Measurements from ENCODE around the gene EIF1. TPM values are rescaled to one million over a fixed set of nuclear protein-coding genes. Genes with fewer than 3 reads are reported as not detected.

The EIF1 gene
- total RNA-seq, 1 donor: 85.5 TPM

DNA sequence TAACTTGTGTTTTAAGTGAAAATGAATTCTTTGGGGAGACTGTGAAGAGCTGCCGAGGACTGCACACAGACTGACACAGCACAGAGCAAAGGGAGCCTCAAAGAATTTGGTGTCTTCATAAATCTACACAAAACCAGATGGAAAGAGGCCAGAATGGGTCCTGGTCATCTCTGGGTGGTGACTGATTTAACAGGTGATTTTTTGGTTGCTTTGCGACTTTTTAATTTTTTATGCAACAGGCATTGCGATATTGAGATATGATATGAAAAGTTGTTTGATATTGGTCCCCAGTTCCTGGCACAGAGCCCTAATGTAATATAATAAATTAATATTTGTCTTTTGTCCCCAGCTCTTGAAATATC lies 12.6 kb upstream of the EIF1 start:
- no peak for TF ChIP-seq CTCF (IDR thresholded peaks at IDR 0.05; ENCODE audit: insufficient read depth, low read depth, low read length)
- no peak for DNase-seq (ENCODE audit: low read depth)
- no peak overlapping the region for H3K4me3 ChIP-seq (ENCODE audit: low read depth, low read length)

DNA sequence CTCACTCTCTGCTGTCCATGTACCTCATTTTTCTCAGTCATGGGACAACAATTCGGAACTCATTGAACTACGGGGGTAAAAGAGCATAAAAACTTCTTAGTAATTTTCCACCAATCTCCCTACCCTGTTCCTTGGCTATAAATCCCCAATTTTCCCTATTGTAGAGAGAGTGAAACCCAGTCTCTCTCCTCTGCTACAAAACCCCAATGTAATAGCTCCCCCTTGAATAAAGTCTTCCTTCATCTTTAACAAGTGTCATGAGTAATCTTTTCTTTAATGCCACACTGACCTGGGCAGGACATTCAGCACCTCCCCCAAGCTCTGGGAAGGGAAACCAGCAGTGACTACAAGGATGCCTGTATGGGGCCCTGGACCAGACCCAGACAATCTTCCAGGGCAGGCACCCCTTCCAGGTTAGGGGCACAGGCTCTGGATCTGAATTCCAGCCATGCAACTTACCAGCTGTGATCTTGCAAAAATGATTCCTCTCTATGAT lies 10.2 kb upstream of the EIF1 start:
- peak; percentile 20 for DNase-seq (ENCODE audit: low read depth)
- no peak for TF ChIP-seq CTCF (IDR thresholded peaks at IDR 0.05; ENCODE audit: insufficient read depth, low read depth, low read length)
- peak overlapping the region; percentile 1 for H3K4me3 ChIP-seq (ENCODE audit: low read depth, low read length)

GRCh38 chr17:41678907-41679739 lies 9.6 kb upstream of the EIF1 start:
- H3K4me3 ChIP-seq (ENCODE audit: low read depth, low read length): peak overlapping the region; percentile 1
- peak; percentile 4 for TF ChIP-seq CTCF (IDR thresholded peaks at IDR 0.05; ENCODE audit: insufficient read depth, low read depth, low read length)
- DNase-seq (ENCODE audit: low read depth): peak; percentile 53

- no peak overlapping the region for H3K4me3 ChIP-seq (ENCODE audit: low read depth, low read length)
- TF ChIP-seq CTCF (IDR thresholded peaks at IDR 0.05; ENCODE audit: insufficient read depth, low read depth, low read length): no peak
Measured at GRCh38 chr17:41679740-41680425, 8.8 kb upstream of the EIF1 start.

DNA sequence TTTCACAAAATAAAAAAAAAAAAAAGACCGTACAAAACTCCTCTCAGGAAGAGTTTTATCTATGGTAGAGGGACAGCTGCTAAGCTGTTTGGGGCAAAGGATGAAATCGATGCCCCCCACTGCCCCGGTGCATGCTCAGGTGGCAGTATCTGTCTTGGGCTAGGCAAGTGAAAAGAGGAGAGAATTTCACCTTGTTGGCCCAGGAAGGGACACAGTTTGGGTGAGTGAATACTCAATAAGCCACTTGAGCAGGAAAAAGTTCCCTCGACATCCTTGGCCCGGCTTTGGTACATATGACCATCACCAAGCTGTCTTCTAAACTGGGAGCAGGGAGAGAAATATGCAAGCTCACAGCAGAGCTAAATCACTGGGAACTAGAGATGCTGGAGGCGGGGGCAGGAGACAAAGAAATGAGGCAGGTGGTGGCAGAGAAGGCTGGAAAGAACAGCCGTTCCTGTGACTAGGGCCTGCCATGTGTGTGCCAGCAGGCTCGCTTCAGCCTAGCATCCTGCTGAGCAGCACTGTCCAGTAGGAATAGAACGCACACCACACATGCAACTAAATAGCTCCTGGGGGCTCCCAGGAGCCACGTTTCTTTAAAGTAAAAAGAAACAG lies 8.2 kb upstream of the EIF1 start:
- no peak for TF ChIP-seq CTCF (IDR thresholded peaks at IDR 0.05; ENCODE audit: insufficient read depth, low read depth, low read length)
- H3K4me3 ChIP-seq (ENCODE audit: low read depth, low read length): no peak overlapping the region
- no peak for DNase-seq (ENCODE audit: low read depth)

More at GRCh38 chr17:41679740-41680425, 8.8 kb upstream of the EIF1 start:
- DNase-seq (ENCODE audit: low read depth): no peak

- H3K4me3 ChIP-seq (ENCODE audit: low read depth, low read length): no peak overlapping the region
- DNase-seq (ENCODE audit: low read depth): no peak
- no peak for TF ChIP-seq CTCF (IDR thresholded peaks at IDR 0.05; ENCODE audit: insufficient read depth, low read depth, low read length)
Measured at GRCh38 chr17:41681776-41682175, 6.9 kb upstream of the EIF1 start.
